SJSA1 (cell line): ENCODE data around the gene SOX5. TPM values are rescaled to one million over a fixed set of nuclear protein-coding genes. Genes with fewer than 3 reads are reported as not detected.
"Not testable (repeated sequence)": the region's sequence is repeated elsewhere in the genome, so short reads cannot be mapped to it uniquely, and the experiment has no call there.

ENCODE experiments used
- DNase-seq, 2 experiments: peaks; one replicate each; pipeline ENCODE4 v3.0.0-alpha.2; 2015 to 2020; ENCODE audit warnings: low spot score in 2 of 2, low read depth in 1 of 2
- H3K27ac ChIP-seq: fragments of 250-450 bp; sonication (Bioruptor Pico); 2 replicates; pipeline ENCODE4 v1.5.1; 2020; ENCODE audit warnings: mild to moderate bottlenecking, moderate library complexity
- H3K27me3 ChIP-seq: fragments of 250-450 bp; sonication (Bioruptor Pico); replicated peaks from 2 replicates; pipeline ENCODE4 v1.5.1; 2020; ENCODE audit warnings: mild to moderate bottlenecking, moderate library complexity
- H3K36me3 ChIP-seq: fragments of 250-450 bp; sonication (Bioruptor Pico); 2 replicates; pipeline ENCODE4 v1.5.1; 2020; ENCODE audit warnings: mild to moderate bottlenecking
- H3K4me1 ChIP-seq: fragments of 250-450 bp; sonication (Bioruptor Pico); replicated peaks from 2 replicates; pipeline ENCODE4 v1.6.1; 2021; ENCODE audit warnings: mild to moderate bottlenecking
- H3K4me3 ChIP-seq: fragments of 250-450 bp; sonication (Bioruptor Pico); 2 replicates; pipeline ENCODE4 v1.5.1; 2020; ENCODE audit warnings: mild to moderate bottlenecking
- H3K9me3 ChIP-seq: fragments of 250-450 bp; sonication (Bioruptor Pico); replicated peaks from 2 replicates; pipeline ENCODE4 v1.5.1; 2020; ENCODE audit warnings: mild to moderate bottlenecking
- total RNA-seq: library from RNA; depleted of rRNA; stranded (reverse); fragments of >200 nt; shearing (Covaris generic); gene quantifications from 2 replicates; pipeline ENCODE4 v1.2.3, GENCODE V29; 2014

The SOX5 gene
- total RNA-seq, 1 experiment from 2014 or later = 5.0 TPM

- Histone ChIP-seq H3K4me3 (no peak overlapping the region), H3K27ac (no peak overlapping the region), H3K9me3 (no peaks in the 10 kb centered on the region), H3K36me3 (no peaks in the 10 kb centered on the region), H3K4me1 (no peaks in the 10 kb centered on the region), H3K27me3 (no peaks in the 10 kb centered on the region)
- DNase-seq = no peak
Observed at GRCh38 chr12:23851602-23852001, 97.9 kb downstream of the SOX5 start.

GRCh38 chr12:23847857-23848256 lies 101.6 kb downstream of the SOX5 start:
- H3K9me3 ChIP-seq = no peaks in the 10 kb centered on the region
- H3K27me3 ChIP-seq = no peaks in the 10 kb centered on the region
- no peak overlapping the region for H3K4me3 ChIP-seq
- no peak overlapping the region for H3K27ac ChIP-seq
- H3K4me1 ChIP-seq = no peaks in the 10 kb centered on the region
- H3K36me3 ChIP-seq = no peaks in the 10 kb centered on the region
- no peak for DNase-seq

GRCh38 chr12:23843958-23844357 lies 105.5 kb downstream of the SOX5 start:
- no peak overlapping the region for H3K4me3 ChIP-seq
- no peaks in the 10 kb centered on the region for H3K9me3 ChIP-seq
- H3K36me3 ChIP-seq = no peaks in the 10 kb centered on the region
- H3K4me1 ChIP-seq = no peaks in the 10 kb centered on the region
- no peaks in the 10 kb centered on the region for H3K27me3 ChIP-seq
- no peak for DNase-seq
- H3K27ac ChIP-seq = no peak overlapping the region

GRCh38 chr12:23834076-23834475 lies 115.4 kb downstream of the SOX5 start:
- no peak overlapping the region for H3K27ac ChIP-seq
- no peaks in the 10 kb centered on the region for H3K27me3 ChIP-seq
- no peaks in the 10 kb centered on the region for H3K36me3 ChIP-seq
- H3K4me3 ChIP-seq = no peak overlapping the region
- no peaks in the 10 kb centered on the region for H3K9me3 ChIP-seq
- DNase-seq = no peak
- H3K4me1 ChIP-seq = 0 out of 2 replicates have a peak, but pooled peaks cover 3% of the 10 kb centered on the region

- H3K4me1 ChIP-seq = 0 out of 2 replicates have a peak, but pooled peaks cover 3% of the 10 kb centered on the region
Observed at GRCh38 chr12:23831739-23832138, 117.7 kb downstream of the SOX5 start.

DNA sequence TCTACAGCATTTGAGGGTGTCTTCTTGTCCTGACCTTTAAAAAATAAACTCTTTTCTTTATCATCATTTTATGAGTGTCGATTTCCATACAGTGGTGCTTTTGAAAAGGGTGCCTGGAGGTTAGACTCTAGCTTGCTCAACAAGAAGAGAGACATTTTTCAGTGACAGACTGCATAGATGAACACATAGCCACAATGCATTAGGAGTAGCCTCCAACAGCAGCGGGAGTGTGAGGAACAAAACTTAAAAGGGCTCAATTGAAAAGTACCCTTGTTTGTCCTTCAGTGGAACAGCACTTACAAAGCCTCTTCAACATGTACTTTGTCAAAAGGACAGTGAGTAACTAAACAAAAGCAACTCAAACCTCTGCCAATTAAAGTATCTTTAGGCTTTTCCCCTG lies 119.3 kb downstream of the SOX5 start:
- Histone ChIP-seq H3K9me3 (no peaks in the 10 kb centered on the region), H3K36me3 (no peaks in the 10 kb centered on the region), H3K4me3 (no peak overlapping the region), H3K4me1 (0 out of 2 replicates have a peak, but pooled peaks cover 3% of the 10 kb centered on the region), H3K27me3 (no peaks in the 10 kb centered on the region), H3K27ac (no peak overlapping the region)
- DNase-seq = no peak

More at GRCh38 chr12:23831739-23832138, 117.7 kb downstream of the SOX5 start:
- Histone ChIP-seq H3K36me3 (no peaks in the 10 kb centered on the region), H3K4me3 (no peak overlapping the region), H3K27ac (no peak overlapping the region), H3K9me3 (no peaks in the 10 kb centered on the region), H3K27me3 (no peaks in the 10 kb centered on the region)
- no peak for DNase-seq

GRCh38 chr12:23827353-23827752 lies 122.1 kb downstream of the SOX5 start:
- H3K4me1 ChIP-seq = no peaks in the 10 kb centered on the region
- H3K27ac ChIP-seq = no peak overlapping the region
- H3K36me3 ChIP-seq = no peaks in the 10 kb centered on the region
- H3K27me3 ChIP-seq = no peaks in the 10 kb centered on the region
- no peaks in the 10 kb centered on the region for H3K9me3 ChIP-seq
- no peak overlapping the region for H3K4me3 ChIP-seq
- DNase-seq = no peak

- not testable (repeated sequence) for H3K9me3 ChIP-seq, H3K27ac ChIP-seq, H3K4me1 ChIP-seq, H3K36me3 ChIP-seq, H3K27me3 ChIP-seq, H3K4me3 ChIP-seq, DNase-seq
Observed at GRCh38 chr12:23825124-23825523, 124.3 kb downstream of the SOX5 start.

- no peak for DNase-seq
- H3K27ac ChIP-seq = no peak overlapping the region
- no peak overlapping the region for H3K4me3 ChIP-seq
- no peaks in the 10 kb centered on the region for H3K9me3 ChIP-seq
- H3K27me3 ChIP-seq = no peaks in the 10 kb centered on the region
- no peaks in the 10 kb centered on the region for H3K36me3 ChIP-seq
- no peaks in the 10 kb centered on the region for H3K4me1 ChIP-seq
Observed at GRCh38 chr12:23824358-23824757, 125.1 kb downstream of the SOX5 start.

DNA sequence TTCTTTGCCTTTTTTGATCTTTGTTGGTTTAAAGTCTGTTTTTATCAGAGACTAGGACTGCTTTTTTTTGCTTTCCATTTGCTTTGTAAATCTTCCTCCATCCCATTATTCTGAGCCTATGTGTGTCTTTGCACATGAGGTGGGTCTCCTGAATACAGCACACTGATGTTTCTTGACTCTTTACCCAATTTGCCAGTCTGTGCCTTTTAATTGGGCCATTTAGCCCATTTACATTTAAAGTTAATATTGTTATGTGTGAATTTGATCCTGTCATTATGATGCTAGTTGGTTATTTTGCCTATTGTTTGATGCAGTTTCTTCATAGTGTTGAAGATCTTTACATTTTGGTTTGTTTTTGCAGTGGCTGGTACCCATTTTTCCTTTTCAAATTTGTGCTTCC lies 126.6 kb downstream of the SOX5 start:
- H3K9me3 ChIP-seq, H3K27ac ChIP-seq, H3K27me3 ChIP-seq, DNase-seq, H3K4me3 ChIP-seq, H3K36me3 ChIP-seq, H3K4me1 ChIP-seq: not testable (repeated sequence)

- H3K36me3 ChIP-seq = no peaks in the 10 kb centered on the region
- H3K4me1 ChIP-seq = no peaks in the 10 kb centered on the region
- no peak for DNase-seq
- H3K4me3 ChIP-seq = no peak overlapping the region
- H3K9me3 ChIP-seq = no peaks in the 10 kb centered on the region
- H3K27ac ChIP-seq = no peak overlapping the region
- no peaks in the 10 kb centered on the region for H3K27me3 ChIP-seq
Observed at GRCh38 chr12:23817345-23817744, 132.1 kb downstream of the SOX5 start.

GRCh38 chr12:23816394-23816851 lies 133.0 kb downstream of the SOX5 start:
- H3K27me3 ChIP-seq = no peaks in the 10 kb centered on the region
- no peak for DNase-seq
- H3K4me1 ChIP-seq = no peaks in the 10 kb centered on the region
- H3K27ac ChIP-seq = no peak overlapping the region
- no peaks in the 10 kb centered on the region for H3K36me3 ChIP-seq
- H3K4me3 ChIP-seq = no peak overlapping the region
- no peaks in the 10 kb centered on the region for H3K9me3 ChIP-seq

DNA sequence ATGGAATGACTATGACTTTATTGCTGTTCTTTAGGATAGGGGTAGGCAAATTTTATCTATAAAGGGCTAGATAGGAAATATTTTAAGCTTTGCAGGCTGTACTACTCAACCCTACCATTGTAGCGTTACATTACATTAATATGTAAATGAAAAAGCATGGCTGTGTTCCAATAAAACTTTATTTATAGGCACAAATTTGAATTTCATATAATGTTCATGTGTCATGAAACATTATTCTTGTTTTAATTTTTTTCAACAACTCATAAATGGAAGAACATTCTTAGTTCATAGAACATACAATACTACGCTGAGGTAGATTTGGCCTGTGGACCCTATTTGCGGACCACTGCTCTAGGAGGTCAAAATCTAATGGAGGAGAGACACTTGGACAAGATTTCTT lies 133.7 kb downstream of the SOX5 start:
- Histone ChIP-seq H3K4me1 (no peaks in the 10 kb centered on the region), H3K27ac (no peak overlapping the region), H3K4me3 (no peak overlapping the region), H3K9me3 (no peaks in the 10 kb centered on the region), H3K36me3 (no peaks in the 10 kb centered on the region), H3K27me3 (no peaks in the 10 kb centered on the region)
- no peak for DNase-seq

- Histone ChIP-seq H3K27ac (no peak overlapping the region), H3K4me3 (no peak overlapping the region), H3K4me1 (no peaks in the 10 kb centered on the region), H3K36me3 (no peaks in the 10 kb centered on the region), H3K9me3 (no peaks in the 10 kb centered on the region), H3K27me3 (no peaks in the 10 kb centered on the region)
- DNase-seq = no peak
Observed at GRCh38 chr12:23813206-23813605, 136.3 kb downstream of the SOX5 start.

- no peaks in the 10 kb centered on the region for H3K27me3 ChIP-seq
- DNase-seq = no peak
- no peaks in the 10 kb centered on the region for H3K9me3 ChIP-seq
- H3K4me3 ChIP-seq = no peak overlapping the region
- no peak overlapping the region for H3K27ac ChIP-seq
- no peaks in the 10 kb centered on the region for H3K36me3 ChIP-seq
- H3K4me1 ChIP-seq = no peaks in the 10 kb centered on the region
Observed at GRCh38 chr12:23810329-23810902, 139.1 kb downstream of the SOX5 start.
